IPS-15b (cell line): ENCODE results near the gene SORCS3.

Experiments
- H3K27me3 ChIP-seq: one replicate; pipeline ENCODE4 v1.6.1; 2013; ENCODE audit warnings: low read length; ENCODE audit not compliant: control insufficient read depth, insufficient read depth
- H3K36me3 ChIP-seq: one replicate; pipeline ENCODE4 v1.6.1; 2013; ENCODE audit warnings: low read length; ENCODE audit not compliant: control insufficient read depth, insufficient read depth
- H3K4me1 ChIP-seq: one replicate; pipeline ENCODE4 v1.6.1; 2013; ENCODE audit warnings: mild to moderate bottlenecking, low read length; ENCODE audit not compliant: control insufficient read depth, insufficient read depth
- H3K4me3 ChIP-seq: one replicate; pipeline ENCODE4 v1.5.1; 2013; ENCODE audit warnings: low read depth, low read length
- H3K9ac ChIP-seq: one replicate; pipeline ENCODE4 v1.6.1; 2013; ENCODE audit warnings: low read depth, mild to moderate bottlenecking, low read length
- H3K9me3 ChIP-seq: one replicate; pipeline ENCODE4 v1.6.1; 2013; ENCODE audit warnings: mild to moderate bottlenecking, low read length; ENCODE audit not compliant: control insufficient read depth, insufficient read depth

Gene SORCS3

DNA sequence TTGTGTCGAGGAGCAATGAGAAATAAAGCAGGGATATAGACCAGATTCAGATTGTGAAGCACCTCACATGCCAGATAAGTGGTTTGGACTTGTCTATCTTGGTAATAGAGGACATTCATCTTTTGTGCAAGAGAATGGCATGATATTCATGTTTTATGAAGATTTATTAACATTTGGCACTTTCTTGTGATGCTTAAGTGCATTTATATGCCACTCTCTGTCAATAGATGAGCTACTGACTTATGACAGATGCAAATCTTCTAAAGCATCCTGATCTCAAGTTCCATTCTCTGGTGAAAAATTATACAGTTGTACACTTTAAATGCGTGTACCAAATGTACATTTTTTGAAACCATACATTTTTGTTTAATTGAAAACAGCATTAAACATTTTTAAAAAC, 415.3 kb downstream of the SORCS3 start:
- no peak overlapping the region for H3K4me3 ChIP-seq
- no peaks in the 10 kb centered on the region for H3K36me3 ChIP-seq
- H3K9me3 ChIP-seq, result no peaks in the 10 kb centered on the region
- H3K9ac ChIP-seq, result no peak overlapping the region
- no peaks in the 10 kb centered on the region for H3K4me1 ChIP-seq
- H3K27me3 ChIP-seq, result no peaks in the 10 kb centered on the region

GRCh38 chr10:105062951-105063350, 421.9 kb downstream of the SORCS3 start:
- H3K4me1 ChIP-seq, result no peaks in the 10 kb centered on the region

GRCh38 chr10:105063796-105064195, 422.7 kb downstream of the SORCS3 start:
- H3K4me3 ChIP-seq, result no peak overlapping the region
- no peaks in the 10 kb centered on the region for H3K4me1 ChIP-seq
- H3K9me3 ChIP-seq, result no peaks in the 10 kb centered on the region
- H3K27me3 ChIP-seq, result no peaks in the 10 kb centered on the region
- no peaks in the 10 kb centered on the region for H3K36me3 ChIP-seq
- H3K9ac ChIP-seq, result no peak overlapping the region

More at GRCh38 chr10:105062951-105063350, 421.9 kb downstream of the SORCS3 start:
- Histone ChIP-seq H3K9me3 (no peaks in the 10 kb centered on the region), H3K4me3 (no peak overlapping the region), H3K27me3 (no peaks in the 10 kb centered on the region), H3K9ac (no peak overlapping the region), H3K36me3 (no peaks in the 10 kb centered on the region)

- Histone ChIP-seq H3K27me3 (no peaks in the 10 kb centered on the region), H3K4me1 (no peaks in the 10 kb centered on the region), H3K4me3 (no peak overlapping the region), H3K9me3 (no peaks in the 10 kb centered on the region), H3K9ac (no peak overlapping the region), H3K36me3 (no peaks in the 10 kb centered on the region)
These were observed 427.4 kb downstream of the SORCS3 start for GRCh38 chr10:105068497-105068896.

GRCh38 chr10:105070249-105070648, 429.2 kb downstream of the SORCS3 start:
- Histone ChIP-seq H3K4me1 (no peaks in the 10 kb centered on the region), H3K9ac (no peak overlapping the region), H3K9me3 (no peaks in the 10 kb centered on the region), H3K36me3 (no peaks in the 10 kb centered on the region), H3K4me3 (no peak overlapping the region), H3K27me3 (no peaks in the 10 kb centered on the region)

DNA sequence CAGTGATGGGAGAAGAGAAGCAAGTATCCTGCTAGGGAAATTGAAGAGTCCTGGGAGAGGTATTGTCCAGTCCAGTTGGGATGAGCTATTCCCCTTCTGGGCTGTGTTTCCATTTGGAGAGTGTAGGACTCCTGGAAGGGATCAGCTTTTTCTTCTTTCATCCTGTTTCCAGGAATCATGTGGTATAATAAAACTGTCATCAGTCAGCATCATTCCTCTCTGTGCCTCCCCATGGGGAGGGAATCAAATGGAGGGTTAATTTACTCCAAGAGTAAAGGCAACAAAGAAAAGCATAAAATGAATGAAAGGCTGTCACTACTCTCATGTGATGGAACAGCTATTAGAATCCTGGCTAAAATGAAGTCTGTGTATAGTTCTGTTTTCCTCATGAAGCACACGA, 429.9 kb downstream of the SORCS3 start:
- no peaks in the 10 kb centered on the region for H3K4me1 ChIP-seq
- no peaks in the 10 kb centered on the region for H3K9me3 ChIP-seq
- no peaks in the 10 kb centered on the region for H3K36me3 ChIP-seq
- H3K9ac ChIP-seq, result no peak overlapping the region
- no peak overlapping the region for H3K4me3 ChIP-seq
- H3K27me3 ChIP-seq, result no peaks in the 10 kb centered on the region

DNA sequence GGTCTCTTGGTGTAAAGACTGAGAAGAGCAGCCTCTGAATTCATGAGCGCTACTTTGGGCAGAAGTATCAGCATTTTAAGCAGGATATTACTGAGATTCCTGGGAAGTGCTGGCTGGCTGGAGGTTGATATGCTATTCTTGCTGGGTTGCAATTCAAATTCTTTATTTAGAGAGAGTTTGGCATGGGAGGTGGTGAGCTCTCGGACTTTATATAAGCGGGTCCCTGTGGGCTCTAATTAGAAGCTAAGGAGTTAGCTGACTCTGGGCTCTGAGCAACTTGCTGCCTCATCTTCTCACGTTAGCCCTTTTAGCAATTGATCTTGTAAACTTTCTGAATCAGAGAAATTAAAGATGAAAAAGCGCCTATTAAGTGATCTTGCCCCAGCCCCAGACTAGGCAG, 430.9 kb downstream of the SORCS3 start:
- Histone ChIP-seq H3K4me3 (no peak overlapping the region), H3K9me3 (no peaks in the 10 kb centered on the region), H3K36me3 (no peaks in the 10 kb centered on the region)

DNA sequence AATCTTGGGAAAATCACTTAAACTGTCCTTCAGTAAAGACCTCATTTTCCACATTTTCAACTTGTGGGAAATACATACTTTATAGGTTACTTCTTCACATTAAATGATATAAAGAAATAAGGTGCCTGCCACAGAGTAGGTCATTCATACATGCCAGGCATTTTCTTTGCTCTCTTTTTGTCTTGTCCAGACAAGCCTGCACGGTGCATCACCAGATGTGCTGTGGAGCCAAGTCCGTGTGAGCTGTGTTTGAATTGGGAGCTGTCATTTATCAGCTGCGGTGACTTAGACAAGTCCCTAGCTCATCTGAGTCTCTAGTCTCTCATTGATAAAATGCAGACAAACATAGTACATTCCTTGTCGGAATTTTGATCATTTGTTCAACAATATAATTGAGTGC, 432.9 kb downstream of the SORCS3 start:
- Histone ChIP-seq H3K4me3 (no peak overlapping the region), H3K4me1 (no peaks in the 10 kb centered on the region), H3K9ac (no peak overlapping the region), H3K36me3 (no peaks in the 10 kb centered on the region), H3K9me3 (no peaks in the 10 kb centered on the region), H3K27me3 (no peaks in the 10 kb centered on the region)

More for the DNA sequence above, 430.9 kb downstream of the SORCS3 start:
- H3K9ac ChIP-seq, result no peak overlapping the region
- no peaks in the 10 kb centered on the region for H3K27me3 ChIP-seq
- no peaks in the 10 kb centered on the region for H3K4me1 ChIP-seq

DNA sequence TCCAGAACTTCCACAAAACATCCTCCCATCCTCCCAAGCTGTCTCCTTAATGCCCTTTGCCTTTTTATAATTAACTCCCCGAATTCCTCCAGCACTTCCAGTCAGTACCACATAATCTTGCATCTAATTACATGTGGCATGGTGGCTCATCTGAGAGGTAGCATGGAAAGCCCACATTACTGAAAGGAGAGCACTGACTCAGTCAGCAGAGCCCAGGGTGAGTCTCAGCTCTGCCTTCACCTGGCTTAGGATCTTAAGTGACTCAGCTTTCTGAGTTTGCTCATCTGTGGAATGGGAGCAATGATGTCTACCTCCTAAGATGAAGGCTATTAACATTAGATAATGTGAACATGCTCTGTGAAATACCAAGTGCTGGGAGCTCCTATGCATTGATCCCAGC, 433.9 kb downstream of the SORCS3 start:
- H3K4me1 ChIP-seq, result no peaks in the 10 kb centered on the region
- H3K36me3 ChIP-seq, result no peaks in the 10 kb centered on the region
- H3K4me3 ChIP-seq, result no peak overlapping the region
- H3K9me3 ChIP-seq, result no peaks in the 10 kb centered on the region
- H3K27me3 ChIP-seq, result no peaks in the 10 kb centered on the region
- H3K9ac ChIP-seq, result no peak overlapping the region

DNA sequence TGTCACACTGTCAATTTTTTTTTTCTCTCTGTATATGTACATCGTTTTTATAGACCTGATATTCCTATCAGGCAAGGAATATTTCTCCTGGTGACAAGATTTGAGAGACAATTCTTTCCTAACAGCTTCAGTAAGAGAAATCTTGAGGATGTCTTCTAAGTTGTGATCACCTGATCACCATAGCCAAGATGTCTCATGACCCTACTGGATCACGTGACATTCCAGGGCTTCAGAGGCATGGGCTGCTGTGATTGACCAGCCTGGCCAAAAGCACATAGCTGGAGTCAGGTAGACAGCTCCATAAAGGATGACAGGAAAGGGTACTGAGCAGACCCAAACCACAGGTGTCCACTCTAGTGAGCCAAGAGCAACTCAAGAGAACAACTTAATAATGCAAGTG, 444.9 kb downstream of the SORCS3 start:
- no peaks in the 10 kb centered on the region for H3K9me3 ChIP-seq
- H3K4me1 ChIP-seq, result no peaks in the 10 kb centered on the region
- H3K36me3 ChIP-seq, result no peaks in the 10 kb centered on the region
- H3K4me3 ChIP-seq, result no peak overlapping the region
- H3K27me3 ChIP-seq, result no peaks in the 10 kb centered on the region
- no peak overlapping the region for H3K9ac ChIP-seq

GRCh38 chr10:105094048-105094447, 453.0 kb downstream of the SORCS3 start:
- H3K9ac ChIP-seq, result no peak overlapping the region
- H3K36me3 ChIP-seq, result no peaks in the 10 kb centered on the region
- no peaks in the 10 kb centered on the region for H3K27me3 ChIP-seq
- no peaks in the 10 kb centered on the region for H3K4me1 ChIP-seq
- H3K9me3 ChIP-seq, result no peaks in the 10 kb centered on the region
- H3K4me3 ChIP-seq, result no peak overlapping the region

- no peaks in the 10 kb centered on the region for H3K27me3 ChIP-seq
- H3K36me3 ChIP-seq, result no peaks in the 10 kb centered on the region
- H3K9ac ChIP-seq, result no peak overlapping the region
- H3K9me3 ChIP-seq, result no peaks in the 10 kb centered on the region
- H3K4me1 ChIP-seq, result no peaks in the 10 kb centered on the region
- H3K4me3 ChIP-seq, result no peak overlapping the region
These were observed 455.2 kb downstream of the SORCS3 start for GRCh38 chr10:105096316-105096715.

DNA sequence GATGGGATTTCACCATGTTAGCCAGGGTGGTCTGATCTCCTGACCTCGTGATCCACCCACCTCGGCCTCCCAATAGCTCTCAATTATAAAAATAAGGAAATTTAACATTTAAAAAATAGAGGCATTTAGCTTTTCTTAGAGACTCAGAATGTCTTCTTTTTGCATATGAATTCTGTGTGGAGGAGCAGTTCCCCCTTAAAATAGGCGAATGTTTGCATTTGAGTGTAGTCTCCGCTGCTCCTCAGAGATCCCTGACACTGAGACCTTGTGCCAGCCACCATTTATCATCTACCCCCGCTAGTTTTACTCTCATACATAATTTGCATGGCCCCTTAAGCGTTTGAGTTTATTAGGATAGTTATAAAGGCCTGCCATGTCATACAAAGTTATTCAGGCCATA, 461.9 kb downstream of the SORCS3 start:
- Histone ChIP-seq H3K4me1 (peaks cover 8% of the 10 kb centered on the region), H3K36me3 (no peaks in the 10 kb centered on the region), H3K9ac (no peak overlapping the region), H3K27me3 (no peaks in the 10 kb centered on the region), H3K9me3 (no peaks in the 10 kb centered on the region), H3K4me3 (no peak overlapping the region)
